Stimulated activated CD8-positive, alpha-beta memory T cell treated with anti-CD3 and anti-CD28 coated beads, Interleukin-7, amount 100 ng/mL, for 4 hours (primary cell): ENCODE measurements around the gene UNCX.
A peak's percentile ranks its signal among the peaks of the same experiment; 100 is the strongest.
"Not testable (repeated sequence)": the region's sequence is repeated elsewhere in the genome, so short reads cannot be mapped to it uniquely, and the experiment has no call there.

Experiments used
- DNase-seq, 2 donors: peaks; one replicate each; pipeline ENCODE4 v3.0.0-alpha.2; 2020; ENCODE audit warnings: low read depth in 2 of 2

The UNCX gene

DNA sequence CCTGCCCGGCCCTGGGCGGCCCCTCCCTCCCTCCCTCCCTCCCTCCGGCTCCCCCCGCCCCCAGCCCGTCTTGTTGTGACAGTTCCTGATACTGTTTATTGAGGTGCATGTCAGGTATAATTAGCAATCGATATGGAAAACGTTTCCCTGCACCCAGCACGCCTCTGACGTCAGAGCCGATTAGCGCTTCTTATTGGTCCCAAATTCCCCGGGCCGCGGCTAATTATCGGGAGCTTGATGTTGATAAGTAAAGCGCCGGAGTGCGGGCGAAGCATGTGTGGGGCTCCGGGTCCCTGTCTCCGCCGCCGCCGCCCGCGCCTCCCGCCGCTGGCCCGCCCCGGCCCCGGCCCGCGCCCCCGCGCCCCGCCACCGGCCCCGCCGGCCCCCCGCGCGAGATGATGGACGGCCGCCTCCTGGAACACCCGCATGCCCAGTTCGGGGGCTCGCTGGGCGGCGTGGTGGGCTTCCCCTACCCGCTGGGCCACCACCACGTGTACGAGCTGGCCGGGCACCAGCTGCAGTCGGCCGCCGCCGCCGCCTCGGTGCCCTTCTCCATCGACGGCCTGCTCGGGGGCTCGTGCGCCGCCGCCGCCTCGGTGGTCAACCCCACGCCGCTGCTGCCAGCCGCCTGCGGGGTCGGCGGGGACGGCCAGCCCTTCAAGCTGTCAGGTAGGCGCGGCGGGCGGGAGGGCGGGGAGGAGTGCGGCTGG lies at the start of gene UNCX:
UNCX (plus strand) TSS at position 250 of the 710 bp plus-strand sequence; CDS start at position 396, 146 bp downstream.
- no peak for DNase-seq

DNA sequence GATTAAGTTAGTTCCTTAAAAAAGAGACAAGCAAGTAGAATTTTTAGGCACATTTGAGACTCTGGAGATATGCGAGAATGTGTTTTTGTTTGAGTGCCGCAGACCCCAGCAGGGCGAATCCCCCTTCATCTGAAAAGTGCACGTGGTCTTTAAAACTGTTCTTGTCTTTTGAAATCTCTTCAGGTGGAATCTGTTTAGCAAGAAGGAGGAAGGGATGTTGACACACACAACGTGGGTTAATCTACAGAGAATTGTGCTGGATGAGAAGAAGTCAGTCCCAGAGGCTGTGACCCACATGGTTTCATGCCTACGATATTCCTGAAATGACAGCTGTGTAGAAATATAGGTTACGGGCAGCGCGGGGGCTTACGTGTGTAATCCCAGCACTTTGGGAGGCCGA lies 45.5 kb upstream of the UNCX start:
- DNase-seq: no peak

GRCh38 chr7:1188720-1189294 lies 43.9 kb upstream of the UNCX start:
- DNase-seq: no peak

DNA sequence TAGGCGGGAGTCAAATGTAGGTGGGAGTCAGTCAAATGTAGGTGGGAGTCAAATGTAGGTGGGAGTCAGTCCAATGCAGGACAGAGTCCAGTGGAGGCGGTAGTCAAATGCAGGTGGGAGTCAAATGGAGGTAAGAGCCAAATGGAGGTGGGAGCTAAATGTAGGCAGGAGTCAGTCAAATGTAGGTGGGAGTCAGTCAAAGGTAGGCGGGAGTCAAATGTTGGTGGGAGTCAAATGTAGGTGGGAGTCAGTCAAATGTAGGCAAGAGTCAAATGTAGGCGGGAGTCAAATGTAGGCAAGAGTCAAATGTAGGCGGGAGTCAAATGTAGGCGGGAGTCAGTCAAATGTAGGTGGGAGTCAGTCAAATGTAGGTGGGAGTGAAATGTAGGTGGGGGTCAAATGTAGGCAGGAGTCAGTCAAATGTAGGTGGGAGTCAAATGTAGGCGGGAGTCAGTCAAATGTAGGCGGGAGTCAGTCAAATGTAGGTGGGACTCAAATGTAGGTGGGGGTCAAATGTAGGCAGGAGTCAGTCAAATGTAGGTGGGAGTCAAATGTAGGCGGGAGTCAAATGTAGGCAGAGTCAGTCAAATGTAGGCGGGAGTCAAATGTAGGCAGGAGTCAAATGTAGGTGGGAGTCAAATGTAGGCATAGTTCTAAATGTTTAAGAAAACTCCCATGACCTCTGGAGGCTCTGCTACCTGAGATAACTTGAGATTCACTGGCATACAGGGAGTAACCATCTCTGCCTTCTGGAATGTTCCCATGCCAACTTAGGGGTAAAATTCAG lies 42.5 kb upstream of the UNCX start:
- no peak for DNase-seq

DNA sequence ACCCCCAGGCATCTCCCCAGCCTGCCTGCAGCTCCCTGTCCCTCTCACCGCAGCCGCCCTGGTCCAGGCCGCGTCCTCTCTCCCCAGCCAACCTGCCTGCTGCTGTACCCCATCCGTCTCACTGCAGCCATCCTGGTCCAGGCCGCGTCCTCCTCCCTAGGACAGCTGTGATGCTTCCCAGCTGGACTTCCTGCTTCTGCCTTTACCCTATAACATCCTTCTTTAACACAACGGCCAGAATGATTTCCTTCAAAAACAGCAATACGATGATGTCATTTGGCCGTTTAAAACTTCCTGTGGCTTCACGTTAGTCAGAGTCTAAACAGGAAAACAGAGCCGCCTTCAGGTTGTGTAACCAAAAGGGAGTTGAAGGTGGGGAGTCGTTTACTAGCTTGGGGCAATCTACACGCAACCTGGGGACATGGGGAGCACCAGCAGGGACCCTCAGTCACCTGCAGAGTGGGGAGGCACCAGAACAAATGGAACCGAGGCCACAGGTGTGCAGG lies 40.4 kb upstream of the UNCX start:
- DNase-seq: no peak

DNA sequence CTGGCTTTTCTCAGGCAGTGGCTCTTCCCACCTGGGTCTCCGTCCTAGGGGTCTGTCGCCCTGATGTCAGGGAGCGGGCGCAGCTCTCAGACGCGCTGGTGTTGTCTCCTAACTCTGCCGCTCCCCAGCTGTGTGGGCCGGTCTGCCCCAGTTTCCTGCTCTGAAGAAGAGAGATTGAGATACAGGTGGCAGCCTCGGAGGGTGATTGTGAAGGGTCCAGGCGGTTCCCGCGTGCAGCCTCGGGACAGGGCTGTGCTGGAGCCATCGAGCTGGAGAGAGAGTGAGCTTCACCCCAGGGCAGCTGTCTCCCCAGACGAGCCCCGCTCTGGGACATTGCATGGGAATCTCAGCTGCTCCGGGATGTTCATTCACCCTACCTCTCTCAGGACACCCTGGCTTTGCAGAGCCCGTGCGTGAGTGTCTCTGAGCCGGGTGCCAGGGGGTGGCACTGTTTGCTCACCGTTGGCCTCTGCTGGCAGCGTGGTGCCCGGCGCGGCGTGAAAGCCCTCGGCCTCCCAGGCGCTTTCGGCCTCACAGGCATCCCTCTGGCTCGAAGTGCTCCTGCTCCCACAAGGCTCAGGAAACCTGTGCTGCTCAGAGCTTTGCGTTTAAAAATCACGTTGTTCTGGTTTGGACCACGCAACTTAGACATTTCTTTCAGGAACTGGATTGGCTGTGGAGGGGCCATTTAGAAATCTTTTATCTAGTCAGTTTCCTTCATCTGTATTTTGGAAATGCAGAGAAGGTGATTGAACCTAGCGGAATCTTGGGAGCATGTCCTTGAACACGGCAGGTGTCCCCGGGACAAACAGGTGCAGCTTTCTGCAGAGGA lies 38.9 kb upstream of the UNCX start:
- peak in 1 of 2 donors; percentile 32 for DNase-seq

DNA sequence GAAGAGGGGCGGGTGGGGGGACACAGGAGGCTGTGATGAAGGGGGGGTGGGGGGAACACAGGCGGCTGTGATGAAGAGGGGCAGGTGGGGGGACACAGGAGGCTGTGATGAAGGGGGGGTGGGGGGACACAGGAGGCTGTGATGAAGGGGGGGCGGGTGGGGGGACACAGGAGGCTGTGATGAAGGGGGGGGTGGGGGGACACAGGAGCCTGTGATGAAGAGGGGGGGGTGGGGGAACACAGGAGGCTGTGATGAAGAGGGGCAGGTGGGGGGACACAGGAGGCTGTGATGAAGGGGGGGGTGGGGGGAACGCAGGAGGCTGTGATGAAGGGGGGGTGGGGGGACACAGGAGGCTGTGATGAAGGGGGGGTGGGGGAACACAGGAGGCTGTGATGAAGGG lies 36.2 kb upstream of the UNCX start:
- not testable (repeated sequence) for DNase-seq

- DNase-seq: no peak
These were observed 35.7 kb upstream of the UNCX start for GRCh38 chr7:1196950-1197349.

DNA sequence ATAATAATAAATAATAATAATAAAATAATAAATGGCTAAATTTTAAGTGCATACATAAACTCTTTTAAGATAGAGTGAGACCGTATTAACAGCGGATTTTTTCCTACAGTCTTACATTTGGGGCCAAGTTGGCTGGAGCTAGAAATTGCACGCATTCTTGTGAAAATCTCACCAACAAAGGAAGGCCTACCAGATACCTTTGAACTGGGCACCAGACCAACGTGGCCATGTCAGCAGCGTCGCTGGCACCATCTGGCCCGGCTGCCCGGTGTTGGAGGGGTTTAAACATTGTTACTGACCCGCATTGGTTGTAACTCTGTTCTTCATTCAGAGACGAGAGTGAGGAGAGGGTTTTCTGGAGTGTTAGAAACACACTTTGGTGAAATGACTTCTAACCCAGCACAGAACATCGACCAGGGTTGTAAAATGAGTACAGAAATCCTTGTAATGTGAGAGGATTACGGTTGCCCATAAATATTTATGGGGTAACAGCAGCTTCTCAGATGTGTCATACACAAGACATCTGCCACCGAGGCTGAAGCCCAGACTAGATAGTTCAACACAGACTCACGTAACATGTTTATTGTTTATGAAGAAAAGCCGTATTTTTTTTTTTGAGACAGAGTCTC lies 34.6 kb upstream of the UNCX start:
- no peak for DNase-seq

DNA sequence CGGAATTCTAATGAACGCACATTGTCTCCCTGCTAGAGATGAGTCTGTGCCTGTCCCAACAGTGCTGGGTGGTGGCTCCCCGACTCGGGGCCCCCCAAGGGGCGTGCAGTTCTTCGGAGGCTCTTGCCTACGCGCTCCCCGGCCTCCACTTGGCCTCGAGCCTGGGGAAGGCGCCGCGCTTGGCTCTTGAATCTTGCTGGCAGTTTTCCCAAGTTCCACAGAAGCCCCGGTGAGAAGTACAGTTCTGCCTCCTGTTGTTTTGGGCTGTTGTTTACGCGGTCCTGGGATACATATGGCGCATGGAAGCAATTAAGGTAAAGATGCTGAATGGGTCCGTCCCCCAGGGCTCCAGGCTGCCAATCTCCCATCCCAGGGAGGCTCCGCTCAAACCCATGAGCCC lies 32.6 kb upstream of the UNCX start:
- no peak for DNase-seq

- no peak for DNase-seq
These were observed 30.8 kb upstream of the UNCX start for GRCh38 chr7:1201916-1202315.

- not testable (repeated sequence) for DNase-seq
These were observed 29.8 kb upstream of the UNCX start for GRCh38 chr7:1202914-1203313.

- DNase-seq: no peak
These were observed 28.1 kb upstream of the UNCX start for GRCh38 chr7:1204460-1205140.

DNA sequence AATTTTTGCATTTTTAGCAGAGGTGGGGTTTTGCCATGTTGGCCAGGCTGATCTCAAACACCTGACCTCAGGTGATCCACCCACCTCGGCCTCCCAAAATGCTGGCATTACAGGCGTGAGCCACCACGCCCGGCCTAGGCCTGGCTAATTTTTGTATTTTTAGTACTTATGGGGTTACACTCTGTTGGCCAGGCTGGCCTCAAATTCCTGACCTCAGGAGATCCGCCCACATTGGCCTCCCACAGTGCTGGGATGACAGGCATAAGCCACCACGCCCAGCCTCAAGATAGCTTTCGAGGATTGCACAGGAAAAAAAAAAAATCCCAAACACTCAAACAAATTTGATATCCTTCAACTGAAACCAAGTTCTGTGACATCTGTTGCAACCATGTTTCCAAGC lies 26.9 kb upstream of the UNCX start:
- DNase-seq: not testable (repeated sequence)

DNA sequence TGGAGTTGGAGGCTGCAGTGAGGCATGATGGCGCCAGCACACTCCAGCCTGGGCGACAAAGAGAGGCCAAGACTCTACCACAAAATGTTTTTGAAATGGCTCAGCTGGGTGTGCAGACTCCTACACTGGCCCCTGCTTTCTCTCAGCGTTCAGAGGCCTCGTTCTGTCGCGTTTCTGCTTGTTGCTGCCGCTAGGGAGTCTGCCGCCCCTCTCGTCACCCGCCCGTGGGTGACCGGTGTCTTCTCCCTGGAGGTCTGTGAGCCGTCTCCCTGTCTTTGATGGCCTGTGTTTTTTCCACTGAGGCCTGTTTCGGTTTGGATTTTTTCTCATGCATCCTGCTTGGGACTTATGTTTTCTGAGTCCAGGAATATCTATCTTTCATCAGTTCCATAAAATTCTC lies 23.6 kb upstream of the UNCX start:
- DNase-seq: no peak

DNA sequence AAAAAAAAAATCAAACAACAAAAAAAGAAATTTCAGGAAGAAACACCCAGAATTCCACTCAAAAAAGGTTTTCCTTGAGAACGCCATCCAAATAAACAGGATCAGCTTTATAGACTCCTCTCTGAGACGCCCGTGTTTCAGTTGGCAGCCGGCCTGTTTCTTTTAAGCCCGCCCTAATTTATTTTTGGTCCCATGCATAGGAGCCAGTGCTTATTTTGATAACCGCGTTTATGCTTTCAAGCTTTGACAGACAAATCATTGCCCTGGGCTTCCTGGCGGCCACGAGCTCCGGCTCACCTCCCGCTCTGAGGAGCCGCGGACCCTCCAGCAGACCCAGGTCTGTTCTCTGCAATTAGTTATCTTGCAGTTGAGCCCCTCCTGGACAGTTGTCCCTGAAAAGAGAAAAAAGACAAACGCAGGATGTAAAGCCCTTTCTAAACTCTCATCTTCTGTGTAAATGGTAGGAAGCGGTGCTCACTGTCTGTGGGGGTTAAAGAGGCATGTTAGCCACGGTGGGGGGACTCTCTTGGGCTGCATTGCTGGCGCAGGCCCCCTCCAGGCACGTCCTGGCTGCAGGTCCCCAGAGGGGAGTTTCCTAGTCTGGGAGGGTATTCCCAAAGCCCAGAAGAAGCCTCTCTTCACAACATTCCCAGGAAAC lies 22.2 kb upstream of the UNCX start:
- DNase-seq: no peak

DNA sequence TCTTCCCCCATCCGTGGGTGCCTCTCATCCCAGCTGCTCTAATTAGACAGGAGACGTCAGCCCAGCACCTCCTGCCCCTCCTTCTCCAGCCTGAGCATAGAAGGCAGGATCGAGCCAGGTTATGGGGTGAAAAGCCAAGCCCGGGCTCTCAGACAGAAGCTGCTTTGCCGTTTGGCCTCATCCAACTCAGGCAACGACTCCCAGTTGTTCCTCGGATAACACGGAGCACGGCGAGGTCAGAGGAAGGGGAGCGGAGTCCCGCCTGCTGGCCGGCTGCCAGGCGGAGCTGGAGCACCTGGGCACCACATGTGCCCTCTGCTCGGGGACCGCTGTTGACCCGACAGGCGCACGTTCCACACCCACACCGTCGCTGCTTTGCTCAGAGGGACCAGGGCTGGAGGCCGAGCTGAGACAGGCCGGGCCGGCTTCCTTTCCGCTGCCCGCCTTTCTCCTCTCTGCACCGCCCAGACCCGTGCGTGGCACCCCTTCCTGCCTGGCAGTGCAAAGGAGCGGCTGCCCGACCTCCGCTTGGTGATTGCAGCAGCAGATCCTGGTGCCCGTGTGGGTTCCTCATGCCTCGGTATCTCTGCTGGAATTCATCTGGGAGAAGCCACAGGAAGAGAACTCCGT lies 21.6 kb upstream of the UNCX start:
- DNase-seq: no peak

DNA sequence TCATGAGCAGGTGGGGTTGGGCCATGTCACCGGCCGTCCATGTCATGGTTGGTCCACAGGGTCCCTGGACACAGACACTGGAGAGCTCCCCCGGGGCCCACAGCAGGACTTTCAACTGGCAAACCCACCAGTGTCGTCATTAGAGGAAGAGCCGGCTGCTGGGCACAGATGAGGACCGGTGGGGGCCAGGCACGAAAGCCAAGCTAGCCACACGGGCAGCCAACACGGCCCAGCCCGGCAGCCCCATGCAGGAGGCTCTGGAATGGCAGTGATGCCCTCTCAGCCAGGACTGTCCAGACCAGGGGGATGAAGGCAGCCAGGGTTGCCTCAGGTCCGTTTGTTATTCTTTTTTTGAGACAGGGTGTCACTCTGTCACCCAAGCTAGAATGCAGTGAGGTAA lies 21.1 kb upstream of the UNCX start:
- no peak for DNase-seq

GRCh38 chr7:1212025-1212424 lies 20.6 kb upstream of the UNCX start:
- not testable (repeated sequence) for DNase-seq

DNA sequence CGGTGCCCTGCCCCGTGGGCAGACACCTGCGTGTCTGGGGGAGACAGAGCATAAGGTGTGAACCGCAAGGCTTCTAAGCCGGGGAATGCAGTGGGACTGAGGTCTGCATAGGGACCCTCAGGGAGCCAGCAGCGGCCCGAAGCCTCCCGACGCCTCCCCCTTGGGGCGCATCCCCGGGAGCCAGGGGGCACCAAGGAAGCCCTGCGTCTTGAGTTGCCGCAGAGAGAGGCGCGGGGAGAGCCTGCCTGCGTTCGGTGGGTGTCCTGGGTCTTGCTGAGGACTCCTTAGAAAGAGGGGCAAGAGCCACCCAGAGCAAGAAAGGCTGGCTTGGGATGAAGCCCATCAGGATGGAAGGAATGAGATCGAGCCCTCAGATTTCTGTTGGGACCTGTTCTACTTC lies 18.2 kb upstream of the UNCX start:
- DNase-seq: no peak
